ENCODE results near the gene LENG1.
"Not testable (repeated sequence)": the region's sequence is repeated elsewhere in the genome, so short reads cannot be mapped to it uniquely, and the experiment has no call there.

LENG1 gene

DNA sequence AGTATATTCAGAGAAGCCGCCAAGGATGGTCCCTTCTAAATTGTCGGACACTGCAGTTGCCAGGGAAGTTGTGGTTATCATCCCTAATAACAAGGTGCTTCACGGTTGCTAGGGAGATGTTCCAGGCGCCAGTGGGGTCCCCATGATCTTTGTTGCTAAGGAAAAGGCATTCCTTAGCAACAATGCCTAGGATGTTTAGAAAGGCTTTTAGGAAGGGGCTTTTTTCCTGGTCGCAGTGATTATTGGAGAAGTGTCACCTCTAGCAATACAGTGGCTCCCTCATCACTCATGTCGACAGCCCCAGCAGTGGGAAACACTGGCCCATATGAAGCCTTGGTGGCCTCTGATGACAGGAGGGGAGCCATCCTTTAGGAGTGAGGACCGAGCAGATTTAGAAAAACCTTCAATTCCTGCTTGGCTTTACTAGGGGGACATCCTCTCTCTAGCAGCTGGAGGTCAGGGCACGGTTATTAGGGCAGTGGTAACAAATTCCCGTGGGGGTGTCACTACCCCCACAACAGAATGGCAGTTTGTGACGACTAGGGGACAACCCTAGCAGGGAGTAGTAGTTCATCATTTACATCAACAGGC, 19.8 kb upstream of the LENG1 start:
- TF ChIP-seq, protein P1, sequence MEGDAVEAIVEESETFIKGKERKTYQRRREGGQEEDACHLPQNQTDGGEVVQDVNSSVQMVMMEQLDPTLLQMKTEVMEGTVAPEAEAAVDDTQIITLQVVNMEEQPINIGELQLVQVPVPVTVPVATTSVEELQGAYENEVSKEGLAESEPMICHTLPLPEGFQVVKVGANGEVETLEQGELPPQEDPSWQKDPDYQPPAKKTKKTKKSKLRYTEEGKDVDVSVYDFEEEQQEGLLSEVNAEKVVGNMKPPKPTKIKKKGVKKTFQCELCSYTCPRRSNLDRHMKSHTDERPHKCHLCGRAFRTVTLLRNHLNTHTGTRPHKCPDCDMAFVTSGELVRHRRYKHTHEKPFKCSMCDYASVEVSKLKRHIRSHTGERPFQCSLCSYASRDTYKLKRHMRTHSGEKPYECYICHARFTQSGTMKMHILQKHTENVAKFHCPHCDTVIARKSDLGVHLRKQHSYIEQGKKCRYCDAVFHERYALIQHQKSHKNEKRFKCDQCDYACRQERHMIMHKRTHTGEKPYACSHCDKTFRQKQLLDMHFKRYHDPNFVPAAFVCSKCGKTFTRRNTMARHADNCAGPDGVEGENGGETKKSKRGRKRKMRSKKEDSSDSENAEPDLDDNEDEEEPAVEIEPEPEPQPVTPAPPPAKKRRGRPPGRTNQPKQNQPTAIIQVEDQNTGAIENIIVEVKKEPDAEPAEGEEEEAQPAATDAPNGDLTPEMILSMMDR (IDR thresholded peaks at IDR 0.05; ENCODE audit: low read depth, low read length): no peak
- TF ChIP-seq POLR2A (IDR thresholded peaks at IDR 0.05; ENCODE audit: extremely low read depth, insufficient read length) (no peak), MYC (IDR thresholded peaks at IDR 0.05; ENCODE audit: low read depth, low read length) (no peak)
- TF ChIP-seq, protein P2, sequence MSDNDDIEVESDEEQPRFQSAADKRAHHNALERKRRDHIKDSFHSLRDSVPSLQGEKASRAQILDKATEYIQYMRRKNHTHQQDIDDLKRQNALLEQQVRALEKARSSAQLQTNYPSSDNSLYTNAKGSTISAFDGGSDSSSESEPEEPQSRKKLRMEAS (IDR thresholded peaks at IDR 0.05; ENCODE audit: low read depth, low read length): no peak
- no peak overlapping the region for H3K4me3 ChIP-seq (ENCODE audit: low read depth, low read length)
- no peak for DNase-seq (ENCODE audit: low read depth)

DNA sequence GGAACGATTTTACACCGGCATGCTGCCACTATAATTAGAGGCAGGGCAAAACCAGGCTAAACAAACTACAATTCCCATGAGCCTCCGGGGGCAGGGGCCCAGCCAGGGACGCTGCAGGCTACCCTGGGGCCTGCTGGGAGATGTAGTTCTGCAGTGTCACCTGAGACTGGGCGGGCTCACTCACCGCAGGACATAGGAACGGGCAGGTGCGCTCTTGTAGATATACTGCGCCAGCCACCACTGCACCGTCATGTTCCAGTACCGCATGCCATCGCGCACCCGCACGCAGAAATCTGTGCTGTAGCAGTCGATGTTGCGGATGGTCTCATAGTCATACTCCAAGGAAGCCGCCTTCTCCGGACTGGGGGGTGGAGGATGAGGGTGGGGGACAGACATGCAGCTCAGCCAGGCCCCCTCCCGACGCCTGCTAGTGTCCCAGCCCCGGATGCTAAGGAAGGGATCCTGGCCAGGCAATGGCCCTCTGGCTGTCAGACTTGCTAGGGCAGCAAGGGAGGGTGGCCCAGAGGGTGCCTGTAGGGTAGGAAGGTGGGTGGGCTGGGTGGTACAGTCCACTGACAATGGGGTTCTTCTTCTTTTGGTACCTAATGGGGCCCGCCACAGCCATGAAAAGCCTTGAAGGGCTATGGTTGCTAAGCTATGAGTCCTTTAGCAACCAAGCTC, 19.2 kb upstream of the LENG1 start:
- TF ChIP-seq MYC (IDR thresholded peaks at IDR 0.05; ENCODE audit: low read depth, low read length) (no peak), POLR2A (IDR thresholded peaks at IDR 0.05; ENCODE audit: extremely low read depth, insufficient read length) (no peak)
- TF ChIP-seq, protein P2 (IDR thresholded peaks at IDR 0.05; ENCODE audit: low read depth, low read length): no peak
- TF ChIP-seq, protein P1 (IDR thresholded peaks at IDR 0.05; ENCODE audit: low read depth, low read length): no peak
- no peak for DNase-seq (ENCODE audit: low read depth)
- no peak overlapping the region for H3K4me3 ChIP-seq (ENCODE audit: low read depth, low read length)

DNA sequence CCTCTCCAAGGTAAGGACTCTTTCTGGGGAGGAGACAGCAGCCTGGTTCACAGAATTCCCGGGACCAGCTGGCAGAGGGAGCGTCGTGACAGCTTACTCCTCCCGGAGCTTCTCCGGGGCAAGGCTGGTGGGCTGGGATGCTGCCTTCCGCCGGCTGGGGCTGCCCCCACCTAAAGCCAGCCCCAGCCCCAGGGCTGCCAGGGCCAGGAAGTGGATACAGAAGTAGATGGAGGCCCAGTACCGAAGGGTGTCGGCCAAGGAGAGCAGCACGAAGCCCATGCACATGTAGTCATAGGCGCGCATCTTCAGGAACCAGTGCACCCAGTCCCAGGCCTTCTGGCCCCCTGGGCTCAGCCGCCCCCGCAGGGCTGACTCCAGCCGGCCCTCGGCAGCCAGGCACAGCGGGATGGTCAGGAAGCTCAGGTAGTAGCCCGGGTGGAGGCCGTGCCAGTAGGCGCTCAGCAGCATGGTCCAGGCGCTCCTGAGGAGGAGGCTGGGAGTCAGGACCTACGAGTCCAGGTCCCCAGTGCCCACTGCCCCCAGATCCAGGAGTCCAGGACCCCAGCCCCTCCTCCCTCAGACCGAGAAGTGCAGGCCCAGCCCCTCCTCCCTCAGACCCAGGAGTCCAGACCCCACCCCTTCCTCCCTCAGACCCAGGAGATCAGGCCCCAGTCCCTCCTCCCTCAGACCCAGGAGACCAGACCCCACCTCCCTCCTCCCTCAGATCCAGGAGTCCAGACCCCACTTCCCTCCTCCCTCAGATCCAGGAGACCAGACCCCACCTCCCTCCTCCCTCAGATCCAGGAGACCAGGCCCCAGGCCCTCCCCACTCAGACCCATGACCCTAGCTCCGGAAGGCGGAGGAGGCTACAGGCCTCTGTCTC, 14.7 kb upstream of the LENG1 start:
- H3K4me3 ChIP-seq (ENCODE audit: low read depth, low read length): no peak overlapping the region
- TF ChIP-seq, protein P2 (IDR thresholded peaks at IDR 0.05; ENCODE audit: low read depth, low read length): no peak
- TF ChIP-seq, protein P1 (IDR thresholded peaks at IDR 0.05; ENCODE audit: low read depth, low read length): no peak
- TF ChIP-seq POLR2A (IDR thresholded peaks at IDR 0.05; ENCODE audit: extremely low read depth, insufficient read length) (no peak), MYC (IDR thresholded peaks at IDR 0.05; ENCODE audit: low read depth, low read length) (no peak)
- DNase-seq (ENCODE audit: low read depth): no peak

DNA sequence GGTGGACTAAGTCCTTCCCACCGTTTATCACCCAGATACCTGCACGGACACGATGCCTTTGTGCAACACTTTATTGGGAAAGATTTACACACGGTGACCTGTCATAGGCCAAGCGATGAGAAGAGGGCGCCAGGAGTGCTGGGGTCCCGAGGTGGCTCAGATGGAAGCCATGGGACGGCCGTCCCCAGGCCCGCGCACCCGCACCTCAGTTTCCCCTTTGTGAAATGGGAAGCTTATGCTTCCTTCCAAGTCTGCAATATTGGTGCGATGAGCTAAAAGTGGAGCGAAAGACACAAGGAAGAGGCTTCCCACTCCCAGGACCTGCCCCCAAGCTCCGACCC, 13.8 kb upstream of the LENG1 start:
- DNase-seq (ENCODE audit: low read depth): no peak
- H3K4me3 ChIP-seq (ENCODE audit: low read depth, low read length): no peak overlapping the region
- TF ChIP-seq POLR2A (IDR thresholded peaks at IDR 0.05; ENCODE audit: extremely low read depth, insufficient read length): no peak

DNA sequence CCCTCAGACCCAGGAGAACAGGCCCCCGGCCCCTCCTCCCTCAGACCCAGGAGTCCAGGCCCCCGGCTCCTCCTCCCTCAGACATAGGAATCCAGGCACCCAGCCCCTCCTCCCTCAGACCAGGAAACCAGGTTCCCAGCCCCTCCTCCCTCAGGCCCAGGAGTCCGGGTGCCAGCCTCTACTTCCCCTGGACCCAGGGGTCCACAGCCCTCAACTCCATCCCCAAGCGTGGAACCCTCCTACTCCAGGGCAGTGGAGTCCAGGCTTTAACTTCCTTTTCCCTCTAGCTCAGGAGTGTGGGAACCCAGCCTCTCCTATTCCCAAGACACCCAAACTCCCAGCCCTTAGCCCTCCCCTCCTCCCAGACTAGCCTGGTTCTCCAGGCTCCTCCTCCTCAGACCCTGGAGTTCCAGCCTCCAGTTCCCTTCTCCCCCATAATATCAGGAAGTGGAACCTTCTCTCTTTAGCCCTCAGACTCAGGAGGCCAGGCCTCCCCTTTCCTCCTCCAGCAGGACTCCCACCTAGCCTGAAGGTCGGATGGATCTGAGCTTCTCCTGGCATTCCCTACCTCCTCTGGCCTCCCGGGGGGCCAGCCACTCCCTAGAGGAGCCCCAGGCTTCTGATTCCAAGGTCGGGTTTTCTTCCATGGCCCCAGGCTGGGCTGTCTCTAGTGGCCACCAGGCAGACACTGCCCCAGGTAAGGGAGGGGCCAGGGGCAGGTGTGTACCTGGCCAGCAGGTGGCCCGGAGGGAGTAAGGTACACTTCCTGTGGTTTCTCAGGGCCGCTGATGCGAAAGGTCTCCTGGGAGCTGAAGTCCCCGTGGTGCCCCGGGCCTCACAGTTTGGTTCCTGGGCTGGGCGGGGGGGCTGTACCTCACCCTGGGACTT, 13.2 kb upstream of the LENG1 start, which contains the start of gene TMC4:
Gene TMC4, minus strand, starts transcription at position 690 of the 888 bp plus-strand sequence. Its CDS starts 43 bp downstream, at position 647.
- DNase-seq (ENCODE audit: low read depth): no peak
- H3K4me3 ChIP-seq (ENCODE audit: low read depth, low read length): no peak within 1 kb of the TSS

DNA sequence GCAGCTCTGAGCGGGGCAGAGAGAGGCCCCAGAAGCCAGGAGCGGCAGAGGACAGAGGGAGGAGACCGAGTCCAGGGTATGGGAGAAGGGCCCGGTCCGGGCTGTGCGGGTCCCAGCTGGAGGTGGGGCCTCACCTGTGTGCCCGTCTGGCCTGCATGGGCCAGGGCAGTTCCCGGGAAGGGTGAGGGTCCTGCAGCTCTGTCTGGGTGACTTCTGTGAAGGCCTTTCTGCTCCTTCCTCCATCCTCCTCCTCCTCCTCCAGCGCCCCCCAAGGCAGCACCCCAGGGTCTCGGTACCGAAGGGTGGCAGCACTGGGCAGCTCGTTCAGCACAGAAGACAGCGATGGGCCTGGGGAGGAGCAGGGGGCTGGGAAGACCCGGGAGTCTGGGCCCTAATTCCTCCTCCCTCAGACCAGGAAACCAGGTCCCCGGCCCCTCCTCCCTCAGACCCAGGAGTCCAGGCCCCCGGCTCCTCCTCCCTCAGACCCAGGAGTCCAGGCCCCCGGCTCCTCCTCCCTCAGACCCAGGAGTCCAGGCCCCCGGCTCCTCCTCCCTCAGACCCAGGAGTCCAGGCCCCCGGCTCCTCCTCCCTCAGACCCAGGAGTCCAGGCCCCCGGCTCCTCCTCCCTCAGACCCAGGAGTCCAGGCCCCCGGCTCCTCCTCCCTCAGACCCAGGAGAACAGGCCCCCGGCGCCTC, 12.4 kb upstream of the LENG1 start:
- H3K4me3 ChIP-seq (ENCODE audit: low read depth, low read length); DNase-seq (ENCODE audit: low read depth): not testable (repeated sequence)

More for the DNA sequence above, 13.2 kb upstream of the LENG1 start, which contains the start of gene TMC4:
- TF ChIP-seq, protein P1 (IDR thresholded peaks at IDR 0.05; ENCODE audit: low read depth, low read length): no peak
